ENCODE data around the gene CCL18. TPM values are rescaled to one million over a fixed set of nuclear protein-coding genes. Genes with fewer than 3 reads are reported as not detected.
"Not testable (repeated sequence)": the region's sequence is repeated elsewhere in the genome, so short reads cannot be mapped to it uniquely, and the experiment has no call there.

The CCL18 gene, protein sequence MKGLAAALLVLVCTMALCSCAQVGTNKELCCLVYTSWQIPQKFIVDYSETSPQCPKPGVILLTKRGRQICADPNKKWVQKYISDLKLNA
- total RNA-seq (2014; rRNA removed; shearing (Covaris generic)) = not detected in 2 replicates

- no peak for DNase-seq (ENCODE audit: low spot score)
Observed at GRCh38 chr17:36063786-36064541, at the start of gene CCL18. Gene CCL18, plus strand, starts transcription at chr17:36064272. Its CDS starts 71 bp downstream, at chr17:36064343.

GRCh38 chr17:36014946-36015345 lies 49.1 kb upstream of the CCL18 start:
- no peak for DNase-seq (ENCODE audit: low spot score)

DNA sequence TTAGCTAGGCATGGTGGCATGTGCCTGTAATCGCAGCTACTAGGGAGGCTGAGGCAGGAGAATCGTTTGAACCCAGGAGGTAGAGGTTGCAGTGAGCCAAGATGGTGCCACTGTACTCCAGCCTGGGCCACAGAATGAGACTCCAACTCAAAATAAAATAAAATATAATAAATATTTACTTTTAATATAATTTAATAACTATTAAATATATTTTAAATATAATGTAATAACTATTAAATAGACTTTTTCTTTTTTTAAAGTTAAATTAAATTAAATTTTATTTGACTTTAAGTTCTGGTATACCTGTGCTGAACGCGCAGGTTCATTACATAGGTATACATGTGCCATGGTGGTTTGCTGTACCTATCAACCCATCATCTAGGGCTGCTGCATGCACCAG lies 48.2 kb upstream of the CCL18 start:
- not testable (repeated sequence) for DNase-seq (ENCODE audit: low spot score)

GRCh38 chr17:36016555-36016954 lies 47.5 kb upstream of the CCL18 start:
- DNase-seq (ENCODE audit: low spot score) = no peak

DNA sequence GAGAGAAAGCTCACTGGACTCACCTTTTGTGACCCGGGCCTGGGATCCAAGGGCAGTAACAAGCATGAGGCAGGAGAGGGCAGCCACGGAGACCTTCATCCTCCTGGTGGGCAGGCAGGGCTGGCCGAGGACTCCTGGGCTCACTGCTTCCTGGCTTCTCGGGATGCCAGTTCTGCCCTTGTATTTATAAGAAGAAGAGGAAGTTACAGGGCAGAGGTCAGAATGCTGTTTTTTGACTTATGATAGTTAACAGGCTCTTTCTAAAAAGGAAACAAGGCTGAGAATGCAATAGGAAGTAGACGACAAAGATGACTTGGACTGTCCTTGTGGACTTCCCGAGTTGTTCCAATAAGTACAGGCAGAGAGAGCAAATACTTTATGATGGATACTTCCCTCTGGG lies 46.3 kb upstream of the CCL18 start, which contains the start of gene CCL23:
TSS of gene CCL23 (minus strand) at position 174 of the 400 bp plus-strand sequence. CDS start at position 99, 75 bp downstream.
- DNase-seq (ENCODE audit: low spot score) = no peak

GRCh38 chr17:36019423-36019822 lies 44.6 kb upstream of the CCL18 start:
- DNase-seq (ENCODE audit: low spot score) = no peak

GRCh38 chr17:36024106-36024869 lies 39.8 kb upstream of the CCL18 start:
- no peak for DNase-seq (ENCODE audit: low spot score)

- no peak for DNase-seq (ENCODE audit: low spot score)
Observed at GRCh38 chr17:36027761-36028160, 36.3 kb upstream of the CCL18 start.

- DNase-seq (ENCODE audit: low spot score) = no peak
Observed at GRCh38 chr17:36030956-36031355, 33.1 kb upstream of the CCL18 start.

DNA sequence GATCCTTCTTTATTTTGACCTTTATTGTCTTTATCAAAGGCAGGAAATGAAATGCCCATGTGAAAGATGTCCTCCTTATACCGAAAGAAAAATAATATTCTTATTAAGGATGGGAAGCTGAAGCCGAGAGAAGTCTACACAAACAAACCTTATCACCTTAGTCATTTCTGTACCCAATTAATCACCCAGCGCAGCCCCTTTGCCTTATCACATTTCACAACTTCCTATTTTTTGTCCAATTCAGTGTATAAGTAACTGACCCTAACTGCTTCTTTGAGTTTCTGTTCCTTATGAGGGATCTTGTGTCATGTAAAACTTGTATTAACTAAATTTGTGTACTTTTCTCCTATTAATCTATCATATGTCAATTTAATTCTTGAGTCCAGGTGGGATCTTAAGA lies 29.9 kb upstream of the CCL18 start:
- no peak for DNase-seq (ENCODE audit: low spot score)

DNA sequence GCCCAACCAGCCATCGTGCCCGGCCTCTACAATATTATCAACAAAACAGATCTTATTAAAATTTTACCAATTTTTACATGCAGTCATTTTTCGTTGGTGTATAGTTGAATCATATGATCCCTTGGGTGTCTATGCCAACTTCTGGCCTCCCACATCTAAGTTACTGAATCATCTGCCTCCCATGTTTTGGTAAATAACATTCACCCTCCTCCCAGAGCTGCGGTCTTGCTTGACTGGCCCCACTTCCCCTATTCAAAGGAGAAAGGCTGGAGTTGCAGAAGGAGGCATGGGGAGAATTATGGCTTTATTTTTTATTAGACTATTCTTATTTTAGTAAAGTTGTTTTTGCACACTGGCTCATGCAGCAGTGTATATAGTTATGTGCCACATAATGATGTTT lies 27.8 kb upstream of the CCL18 start:
- DNase-seq (ENCODE audit: low spot score) = no peak

GRCh38 chr17:36048066-36048465 lies 16.0 kb upstream of the CCL18 start:
- DNase-seq (ENCODE audit: low spot score) = no peak

- DNase-seq (ENCODE audit: low spot score) = no peak
Observed at GRCh38 chr17:36049643-36050042, 14.4 kb upstream of the CCL18 start.

- no peak for DNase-seq (ENCODE audit: low spot score)
Observed at GRCh38 chr17:36055171-36055570, 8.9 kb upstream of the CCL18 start.

DNA sequence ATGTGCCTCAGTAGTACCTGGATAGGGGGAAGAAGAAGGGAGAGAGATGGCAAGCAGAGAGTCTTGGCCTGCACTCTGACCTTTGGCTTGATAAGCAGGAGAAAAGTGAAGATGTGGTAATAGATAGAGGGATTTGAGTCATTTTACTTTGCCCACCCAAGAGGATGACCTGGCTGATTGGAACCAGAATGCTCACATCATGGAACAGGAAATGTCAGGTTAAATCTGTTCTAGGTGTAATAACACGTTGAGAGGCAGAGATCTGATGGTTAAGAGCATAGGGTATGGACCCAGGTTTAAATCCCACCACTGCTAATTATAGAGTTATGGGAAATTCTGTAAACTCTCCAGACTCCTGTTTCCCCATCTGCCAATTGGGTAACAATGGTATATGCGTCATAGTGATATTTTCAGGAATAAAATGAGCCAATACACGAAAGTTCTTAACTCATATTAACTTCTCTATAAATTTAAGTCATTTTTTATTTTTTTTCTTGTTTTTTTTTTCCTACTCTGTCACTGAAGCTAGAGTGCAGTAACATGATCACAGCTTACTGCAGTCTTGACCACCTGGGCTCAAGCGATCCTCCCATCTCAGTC lies 8.1 kb upstream of the CCL18 start:
- no peak for DNase-seq (ENCODE audit: low spot score)

DNA sequence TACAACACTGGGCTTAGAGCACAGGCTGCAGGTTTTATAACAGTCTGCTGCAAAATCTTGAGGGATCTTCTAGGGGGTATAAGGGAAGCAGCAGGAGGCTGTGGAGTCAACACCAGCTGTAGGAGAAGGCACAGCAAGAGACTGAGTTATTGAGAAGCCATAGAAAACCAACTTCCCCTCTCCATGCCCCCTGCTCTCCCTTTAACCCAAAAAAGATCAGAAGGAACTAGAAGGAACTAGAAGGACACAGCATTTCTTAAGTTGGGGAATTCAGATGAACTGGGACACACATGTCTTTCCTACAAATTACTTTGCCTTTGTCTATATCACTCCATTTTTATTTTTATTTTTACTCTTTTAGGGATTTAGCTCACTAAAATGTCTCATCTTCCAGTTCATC lies 6.2 kb upstream of the CCL18 start:
- DNase-seq (ENCODE audit: low spot score) = no peak

- no peak for DNase-seq (ENCODE audit: low spot score)
Observed at GRCh38 chr17:36059406-36059805, 4.7 kb upstream of the CCL18 start.

DNA sequence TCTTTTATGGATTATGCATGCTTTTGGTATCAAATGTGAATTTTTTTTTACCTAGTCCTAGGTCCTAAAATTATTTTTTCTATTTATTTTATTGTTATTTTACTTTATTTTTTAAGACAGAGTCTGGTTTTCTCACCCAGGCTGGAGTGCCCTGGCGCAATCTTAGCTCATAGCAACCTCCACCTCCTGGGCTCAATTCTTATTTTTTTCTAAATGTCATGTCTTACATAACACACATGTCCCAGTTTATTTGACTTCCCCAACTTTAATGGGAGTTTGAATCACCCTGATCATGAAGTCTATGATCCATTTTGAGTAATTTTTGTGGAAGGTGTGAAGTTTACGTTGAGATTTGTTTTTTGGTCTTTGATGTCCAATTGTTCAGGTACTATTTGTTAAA lies 3.3 kb upstream of the CCL18 start:
- no peak for DNase-seq (ENCODE audit: low spot score)

GRCh38 chr17:36066365-36066985 lies 2.4 kb downstream of the CCL18 start:
- no peak for DNase-seq (ENCODE audit: low spot score)

DNA sequence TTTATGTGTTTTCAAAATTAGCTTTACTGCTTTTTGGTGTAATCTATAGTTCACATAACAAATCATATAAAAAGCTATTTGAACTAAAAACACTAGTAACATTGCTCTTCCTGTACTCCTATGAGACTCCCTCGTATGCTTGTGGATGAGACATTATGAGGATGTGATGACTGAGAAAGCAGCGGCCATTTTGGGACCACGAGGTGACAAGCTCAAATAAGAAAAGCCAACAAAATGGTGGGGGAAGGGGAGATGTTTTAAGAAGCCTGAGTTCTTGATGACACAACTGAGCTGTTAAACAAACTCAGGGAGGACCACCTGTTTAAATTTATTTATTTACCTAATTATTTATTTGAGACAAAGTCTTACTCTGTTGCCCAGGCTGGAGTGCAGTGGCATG lies 4.5 kb downstream of the CCL18 start:
- DNase-seq (ENCODE audit: low spot score) = no peak

- DNase-seq (ENCODE audit: low spot score) = no peak
Observed at GRCh38 chr17:36069136-36069535, 5.1 kb downstream of the CCL18 start.

DNA sequence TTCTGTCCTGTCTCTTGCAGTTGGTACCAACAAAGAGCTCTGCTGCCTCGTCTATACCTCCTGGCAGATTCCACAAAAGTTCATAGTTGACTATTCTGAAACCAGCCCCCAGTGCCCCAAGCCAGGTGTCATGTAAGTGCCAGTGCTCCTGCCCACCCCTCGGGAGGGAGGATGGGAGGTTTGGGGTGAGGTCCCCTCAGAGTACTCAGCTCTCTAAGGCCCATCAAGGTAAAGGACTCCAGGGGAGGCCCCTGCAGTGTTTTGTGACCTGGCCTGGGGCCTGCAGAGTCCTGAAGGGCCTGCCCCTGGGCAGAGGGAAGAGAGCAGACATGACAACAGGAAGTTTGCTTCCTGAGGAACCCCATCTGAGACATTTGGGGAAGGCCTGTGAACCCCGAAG lies 6.4 kb downstream of the CCL18 start:
- DNase-seq (ENCODE audit: low spot score) = no peak
